Fibroblast of villous mesenchyme (primary cell): Measurements from ENCODE around the gene GLRA3. TPM values are rescaled to one million over a fixed set of nuclear protein-coding genes. Genes with fewer than 3 reads are reported as not detected.
"Not testable (repeated sequence)": the region's sequence is repeated elsewhere in the genome, so short reads cannot be mapped to it uniquely, and the experiment has no call there.

Experiments used
- DNase-seq: peaks from one replicate; pipeline ENCODE4 v3.0.0-alpha.2; 2010; ENCODE audit warnings: low read depth
- H3K4me3 ChIP-seq: 2 replicates; pipeline ENCODE4 v1.5.1; 2011; ENCODE audit warnings: low read depth, mild to moderate bottlenecking, low read length
- CTCF ChIP-seq: IDR thresholded peaks from 2 replicates; pipeline ENCODE4 v1.5.1; 2012; ENCODE audit warnings: low read depth, mild to moderate bottlenecking, low read length; ENCODE audit not compliant: insufficient read depth
- total RNA-seq: library from RNA; depleted of rRNA; stranded (reverse); fragments of >200 nt; gene quantifications from 2 replicates; pipeline ENCODE4 v1.2.3, GENCODE V29; 2012

Gene GLRA3
- total RNA-seq, 1 donor: not detected

GRCh38 chr4:174648812-174649211 lies 180.2 kb downstream of the GLRA3 start:
- no peak for TF ChIP-seq CTCF
- no peak for DNase-seq
- no peak overlapping the region for H3K4me3 ChIP-seq

- no peak overlapping the region for H3K4me3 ChIP-seq
- TF ChIP-seq CTCF: no peak
- DNase-seq: no peak
These were observed 182.7 kb downstream of the GLRA3 start for GRCh38 chr4:174646326-174646725.

- H3K4me3 ChIP-seq: no peak overlapping the region
- DNase-seq: no peak
- no peak for TF ChIP-seq CTCF
These were observed 188.9 kb downstream of the GLRA3 start for GRCh38 chr4:174640146-174640545.

GRCh38 chr4:174635732-174636131 lies 193.3 kb downstream of the GLRA3 start:
- no peak overlapping the region for H3K4me3 ChIP-seq
- DNase-seq: no peak
- TF ChIP-seq CTCF: no peak

- no peak overlapping the region for H3K4me3 ChIP-seq
- no peak for DNase-seq
- TF ChIP-seq CTCF: no peak
These were observed 195.6 kb downstream of the GLRA3 start for GRCh38 chr4:174633399-174633798.

GRCh38 chr4:174631901-174632758 lies 196.9 kb downstream of the GLRA3 start:
- peak; percentile 79 for TF ChIP-seq CTCF
- DNase-seq: peak; percentile 58
- H3K4me3 ChIP-seq: no peak overlapping the region

- H3K4me3 ChIP-seq, DNase-seq: not testable (repeated sequence)
These were observed 199.1 kb downstream of the GLRA3 start for GRCh38 chr4:174629907-174630450.
